ENCODE data around the gene MYO1H. TPM values are rescaled to one million over a fixed set of nuclear protein-coding genes. Genes with fewer than 3 reads are reported as not detected.
"Not testable (repeated sequence)": the region's sequence is repeated elsewhere in the genome, so short reads cannot be mapped to it uniquely, and the experiment has no call there.

Gene MYO1H
- polyA plus RNA-seq, 1 experiment = not detected

DNA sequence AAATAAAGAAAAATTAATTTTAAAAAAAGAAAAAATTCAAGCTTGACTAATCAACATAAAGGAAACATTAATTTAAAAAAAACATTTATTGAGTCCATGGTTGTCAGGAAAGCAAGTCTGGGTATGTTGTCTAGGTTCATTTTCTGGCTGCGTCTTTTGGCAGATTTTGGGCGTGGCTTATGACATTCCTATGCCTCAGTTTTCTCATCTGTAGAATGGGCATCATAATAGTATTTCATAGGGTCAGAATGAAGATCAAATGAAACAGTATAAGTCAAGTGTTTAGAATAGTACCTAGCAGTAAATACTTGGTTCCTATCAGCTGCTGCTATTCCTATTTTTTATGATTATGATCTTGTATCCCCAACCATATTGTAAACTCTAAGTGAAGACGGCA is 40.5 kb downstream of the MYO1H start:
- no peak for DNase-seq (ENCODE audit: low read depth)
- CTCF ChIA-PET = interaction anchor here (1.2 to 3.9 kb wide), 5 partner anchors 9 to 276 kb away, joined by 6 to 28 read pairs (median 8); no protein-coding TSS in a partner anchor
- POLR2A ChIA-PET = no interaction called here

DNA sequence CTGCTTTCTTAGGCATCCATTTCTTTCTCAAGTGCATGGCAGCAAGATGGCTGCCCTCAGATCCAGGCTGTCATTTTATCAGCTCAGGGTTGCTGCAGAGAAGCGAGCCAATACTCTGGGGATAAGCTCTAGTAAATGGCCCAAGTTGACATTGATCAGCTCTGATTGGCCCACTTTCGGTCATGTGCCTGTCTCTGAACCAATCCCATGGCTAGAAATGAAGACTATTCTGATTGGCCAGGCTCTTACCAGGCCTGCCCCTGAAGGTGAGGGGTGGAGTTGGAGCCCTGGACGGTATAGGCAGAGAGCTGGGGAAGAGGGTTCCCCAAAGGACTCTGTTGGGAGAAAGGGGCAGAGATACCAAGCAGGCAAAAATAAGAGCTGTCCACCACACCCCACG is 41.4 kb downstream of the MYO1H start:
- ChIA-PET CTCF (interaction anchor here (1.0 to 3.9 kb wide), 5 partner anchors 8 to 277 kb away, joined by 4 to 28 read pairs (median 8); no protein-coding TSS in a partner anchor), POLR2A (no interaction called here)
- Histone ChIP-seq H3K4me3 (ENCODE audit: low read depth, low read length) (no peak overlapping the region), H3K27me3 (ENCODE audit: control insufficient read depth, insufficient read depth, low read length) (no peaks in the 10 kb centered on the region; the same call in 1 of the 2 replicates), H3K36me3 (ENCODE audit: control insufficient read depth, insufficient read depth, low read length) (no peaks in the 10 kb centered on the region)
- TF ChIP-seq, protein P1, sequence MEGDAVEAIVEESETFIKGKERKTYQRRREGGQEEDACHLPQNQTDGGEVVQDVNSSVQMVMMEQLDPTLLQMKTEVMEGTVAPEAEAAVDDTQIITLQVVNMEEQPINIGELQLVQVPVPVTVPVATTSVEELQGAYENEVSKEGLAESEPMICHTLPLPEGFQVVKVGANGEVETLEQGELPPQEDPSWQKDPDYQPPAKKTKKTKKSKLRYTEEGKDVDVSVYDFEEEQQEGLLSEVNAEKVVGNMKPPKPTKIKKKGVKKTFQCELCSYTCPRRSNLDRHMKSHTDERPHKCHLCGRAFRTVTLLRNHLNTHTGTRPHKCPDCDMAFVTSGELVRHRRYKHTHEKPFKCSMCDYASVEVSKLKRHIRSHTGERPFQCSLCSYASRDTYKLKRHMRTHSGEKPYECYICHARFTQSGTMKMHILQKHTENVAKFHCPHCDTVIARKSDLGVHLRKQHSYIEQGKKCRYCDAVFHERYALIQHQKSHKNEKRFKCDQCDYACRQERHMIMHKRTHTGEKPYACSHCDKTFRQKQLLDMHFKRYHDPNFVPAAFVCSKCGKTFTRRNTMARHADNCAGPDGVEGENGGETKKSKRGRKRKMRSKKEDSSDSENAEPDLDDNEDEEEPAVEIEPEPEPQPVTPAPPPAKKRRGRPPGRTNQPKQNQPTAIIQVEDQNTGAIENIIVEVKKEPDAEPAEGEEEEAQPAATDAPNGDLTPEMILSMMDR (IDR thresholded peaks at IDR 0.05; ENCODE audit: insufficient read depth, low read depth, low read length) = no peak
- DNase-seq (ENCODE audit: low read depth) = no peak

More for the DNA sequence above, 40.5 kb downstream of the MYO1H start:
- TF ChIP-seq, protein P1 (IDR thresholded peaks at IDR 0.05; ENCODE audit: insufficient read depth, low read depth, low read length) = no peak
- no peaks in the 10 kb centered on the region for H3K36me3 ChIP-seq (ENCODE audit: control insufficient read depth, insufficient read depth, low read length)
- no peak overlapping the region for H3K4me3 ChIP-seq (ENCODE audit: low read depth, low read length)
- H3K27me3 ChIP-seq (ENCODE audit: control insufficient read depth, insufficient read depth, low read length) = peaks cover 2% of the 10 kb centered on the region; the same call in 1 of the 2 replicates

DNA sequence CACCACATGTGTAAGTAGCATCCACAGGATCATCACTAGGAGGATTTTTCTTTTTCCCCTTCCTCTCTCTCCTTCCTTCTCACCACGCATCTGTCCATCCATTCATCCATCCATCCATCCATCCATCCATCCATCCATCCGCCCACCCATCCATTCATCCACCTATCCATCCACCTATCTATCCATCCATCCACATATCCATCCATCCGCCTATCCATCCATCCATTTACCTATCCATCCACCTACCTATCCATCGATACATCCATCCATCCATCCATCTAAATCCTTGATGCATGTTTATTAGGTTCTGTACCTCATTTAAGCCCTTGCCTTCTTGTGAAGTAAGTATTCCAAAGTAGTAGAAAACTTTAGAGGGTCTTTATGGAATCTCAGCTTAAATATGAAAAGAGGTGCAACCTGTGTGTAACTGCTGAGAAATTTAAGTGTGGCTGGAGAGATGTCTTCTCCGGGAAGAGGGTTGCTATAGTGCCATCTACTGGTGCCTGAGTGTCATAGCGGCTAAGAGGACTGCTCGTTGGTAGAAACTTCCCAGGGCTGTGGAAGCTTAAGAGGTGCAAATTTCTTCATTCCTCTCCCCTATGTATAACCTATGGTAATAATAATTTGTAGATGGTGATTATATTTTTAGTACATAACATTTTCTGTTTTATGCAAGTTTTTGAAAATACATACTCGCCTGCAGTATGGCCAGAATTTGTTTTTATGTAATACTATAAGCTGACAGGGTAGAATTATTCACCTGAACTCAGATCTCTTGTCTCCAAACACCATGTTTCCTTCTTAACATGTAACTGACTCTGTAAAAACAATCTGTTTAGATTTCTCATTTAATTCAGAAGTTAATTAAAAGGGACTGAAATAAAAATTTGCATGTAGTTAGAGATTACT is 46.0 kb downstream of the MYO1H start:
- no peak overlapping the region for H3K4me3 ChIP-seq (ENCODE audit: low read depth, low read length)
- H3K36me3 ChIP-seq (ENCODE audit: control insufficient read depth, insufficient read depth, low read length) = no peaks in the 10 kb centered on the region
- H3K27me3 ChIP-seq (ENCODE audit: control insufficient read depth, insufficient read depth, low read length) = no peaks in the 10 kb centered on the region
- TF ChIP-seq, protein P1 (IDR thresholded peaks at IDR 0.05; ENCODE audit: insufficient read depth, low read depth, low read length) = peak; percentile 93
- ChIA-PET POLR2A (no interaction called here), CTCF (interaction anchor here (0.6 to 4.7 kb wide), 26 partner anchors 8 to 287 kb away, joined by 3 to 41 read pairs (median 4); partner anchors contain the start of gene ACACB)
- DNase-seq (ENCODE audit: low read depth) = no peak

DNA sequence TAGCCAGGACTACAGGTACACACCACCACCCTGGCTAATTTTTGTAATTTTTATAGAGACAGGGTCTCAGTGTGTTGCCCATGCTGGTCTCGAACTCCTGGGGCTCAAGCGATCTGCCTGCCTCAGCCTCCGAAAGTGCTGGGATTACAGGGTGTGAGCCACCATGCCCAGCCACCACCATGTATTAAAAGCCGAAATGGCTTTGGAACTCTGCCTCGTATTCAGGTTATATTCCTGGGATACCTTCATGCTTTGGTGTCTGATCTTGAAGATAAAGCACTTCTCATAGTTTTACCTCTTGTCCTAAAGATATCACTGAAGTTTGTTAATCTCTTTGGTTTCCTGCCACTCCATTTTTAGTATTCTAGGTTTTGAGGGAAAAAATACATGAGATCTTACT is 47.2 kb downstream of the MYO1H start:
- Histone ChIP-seq H3K4me3 (ENCODE audit: low read depth, low read length) (no peak overlapping the region), H3K27me3 (ENCODE audit: control insufficient read depth, insufficient read depth, low read length) (no peaks in the 10 kb centered on the region), H3K36me3 (ENCODE audit: control insufficient read depth, insufficient read depth, low read length) (no peaks in the 10 kb centered on the region)
- no peak for DNase-seq (ENCODE audit: low read depth)
- CTCF ChIA-PET = interaction anchor here (0.6 to 4.7 kb wide), 6 partner anchors 8 to 288 kb away, joined by 3 to 41 read pairs (median 11); partner anchors contain the start of gene ACACB
- POLR2A ChIA-PET = no interaction called here
- TF ChIP-seq, protein P1 (IDR thresholded peaks at IDR 0.05; ENCODE audit: insufficient read depth, low read depth, low read length) = no peak

DNA sequence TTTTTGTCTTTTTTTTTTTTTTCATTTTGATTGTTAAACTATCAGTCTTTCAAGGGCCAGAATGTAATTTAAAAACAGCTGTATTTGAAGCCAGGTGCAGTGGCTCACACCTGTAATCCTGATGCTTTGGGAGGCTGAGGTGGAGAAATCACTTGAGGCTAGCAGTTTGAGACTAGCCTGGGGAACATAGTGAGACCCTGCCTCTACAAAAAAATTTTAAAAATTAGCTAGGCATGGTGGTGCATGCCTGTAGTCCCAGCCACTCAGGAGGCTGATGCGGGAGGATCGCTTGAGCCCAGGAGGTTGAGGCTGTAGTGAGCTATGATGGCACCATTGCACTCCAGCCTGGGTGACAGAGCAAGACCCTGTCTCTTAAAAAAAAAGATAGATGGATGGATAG is 57.1 kb downstream of the MYO1H start:
- H3K27me3 ChIP-seq (ENCODE audit: control insufficient read depth, insufficient read depth, low read length); H3K4me3 ChIP-seq (ENCODE audit: low read depth, low read length); DNase-seq (ENCODE audit: low read depth); POLR2A ChIA-PET; H3K36me3 ChIP-seq (ENCODE audit: control insufficient read depth, insufficient read depth, low read length): not testable (repeated sequence)
- CTCF ChIA-PET = interaction anchor here (2.1 kb wide), 1 partner anchor 11 kb away, joined by 10 read pairs; no protein-coding TSS in a partner anchor

DNA sequence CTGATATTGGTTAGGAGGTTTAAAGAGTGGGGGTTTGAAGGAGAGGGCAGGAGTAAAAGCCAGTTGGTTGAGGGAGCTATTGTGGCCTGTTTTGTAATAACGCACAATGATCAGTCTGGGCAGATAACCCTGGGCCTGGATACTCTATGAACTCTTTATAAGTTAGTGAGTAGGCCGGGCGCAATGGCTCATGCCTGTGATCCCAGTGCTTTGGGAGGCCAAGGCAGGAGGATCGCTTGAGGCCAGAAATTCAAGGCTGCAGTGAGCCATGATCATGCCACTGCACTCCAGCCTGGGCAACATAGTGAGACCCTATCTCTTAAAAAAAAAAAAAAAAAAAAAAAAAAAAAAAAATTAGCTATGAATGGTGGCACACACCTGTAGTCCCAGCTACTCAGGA is 58.4 kb downstream of the MYO1H start:
- POLR2A ChIA-PET; H3K36me3 ChIP-seq (ENCODE audit: control insufficient read depth, insufficient read depth, low read length); H3K27me3 ChIP-seq (ENCODE audit: control insufficient read depth, insufficient read depth, low read length); DNase-seq (ENCODE audit: low read depth); H3K4me3 ChIP-seq (ENCODE audit: low read depth, low read length): not testable (repeated sequence)
- CTCF ChIA-PET = interaction anchor here (1.0 to 2.1 kb wide), 3 partner anchors 13 to 142 kb away, joined by 3 to 10 read pairs (median 6); no protein-coding TSS in a partner anchor
